A172 (cell line): ENCODE measurements around the gene HNRNPDL. TPM values are rescaled to one million over a fixed set of nuclear protein-coding genes. Genes with fewer than 3 reads are reported as not detected.
"Not testable (repeated sequence)": the region's sequence is repeated elsewhere in the genome, so short reads cannot be mapped to it uniquely, and the experiment has no call there.

Experiments
- DNase-seq: peaks from one replicate; pipeline ENCODE4 v3.0.0-alpha.2; 2015; ENCODE audit warnings: low spot score
- total RNA-seq: library from RNA; depleted of rRNA; stranded (reverse); fragments of >200 nt; shearing (Covaris generic); gene quantifications from 2 replicates; pipeline ENCODE4 v1.2.3, GENCODE V29; 2014; rRNA removed

The HNRNPDL gene
- 433 and 473 TPM in 2 replicates for total RNA-seq

GRCh38 chr4:82430193-82430963 lies at the start of gene HNRNPDL, which contains the start of gene ENOPH1:
Gene HNRNPDL (minus strand): TSS chr4:82430462. CDS start chr4:82429690, 772 bp downstream.
Gene ENOPH1 (plus strand): TSS chr4:82430590. CDS start chr4:82430830, 240 bp downstream.
- peak; percentile 87 for DNase-seq

GRCh38 chr4:82479562-82479961 lies 49.3 kb upstream of the HNRNPDL start:
- no peak for DNase-seq

- not testable (repeated sequence) for DNase-seq
Observed at GRCh38 chr4:82477469-82477868, 47.2 kb upstream of the HNRNPDL start.

- not testable (repeated sequence) for DNase-seq
Observed at GRCh38 chr4:82475931-82476330, 45.7 kb upstream of the HNRNPDL start.

- no peak for DNase-seq
Observed at GRCh38 chr4:82473621-82474164, 43.4 kb upstream of the HNRNPDL start.

GRCh38 chr4:82473080-82473479 lies 42.8 kb upstream of the HNRNPDL start:
- DNase-seq = not testable (repeated sequence)

- DNase-seq = peak; percentile 15
Observed at GRCh38 chr4:82469791-82470345, 39.6 kb upstream of the HNRNPDL start.

GRCh38 chr4:82467471-82467870 lies 37.2 kb upstream of the HNRNPDL start:
- DNase-seq = no peak

GRCh38 chr4:82463221-82463620 lies 33.0 kb upstream of the HNRNPDL start:
- no peak for DNase-seq

GRCh38 chr4:82462415-82462831 lies 32.2 kb upstream of the HNRNPDL start:
- peak; percentile 77 for DNase-seq

GRCh38 chr4:82461710-82462109 lies 31.4 kb upstream of the HNRNPDL start:
- no peak for DNase-seq

- DNase-seq = no peak
Observed at GRCh38 chr4:82458729-82459128, 28.5 kb upstream of the HNRNPDL start.

- DNase-seq = no peak
Observed at GRCh38 chr4:82457266-82457665, 27.0 kb upstream of the HNRNPDL start.

GRCh38 chr4:82452026-82452425 lies 21.8 kb upstream of the HNRNPDL start:
- DNase-seq = no peak

GRCh38 chr4:82450966-82451755 lies 20.9 kb upstream of the HNRNPDL start:
- no peak for DNase-seq

GRCh38 chr4:82447886-82448285 lies 17.6 kb upstream of the HNRNPDL start:
- no peak for DNase-seq

GRCh38 chr4:82439088-82439487 lies 8.8 kb upstream of the HNRNPDL start:
- DNase-seq = no peak

- DNase-seq = no peak
Observed at GRCh38 chr4:82437285-82438005, 7.2 kb upstream of the HNRNPDL start.

- no peak for DNase-seq
Observed at GRCh38 chr4:82436780-82437179, 6.5 kb upstream of the HNRNPDL start.

GRCh38 chr4:82436130-82436529 lies 5.9 kb upstream of the HNRNPDL start:
- DNase-seq = no peak

- no peak for DNase-seq
Observed at GRCh38 chr4:82434949-82435348, 4.7 kb upstream of the HNRNPDL start.
